ENCODE data around the gene CANX. TPM values are rescaled to one million over a fixed set of nuclear protein-coding genes. Genes with fewer than 3 reads are reported as not detected.

Gene CANX
- total and polyA plus RNA-seq, 9 of the 15 experiments (the other 6 are each of a cell fraction or from before 2014, with no cell fraction given) = 155 to 893 (median 589) TPM

DNA sequence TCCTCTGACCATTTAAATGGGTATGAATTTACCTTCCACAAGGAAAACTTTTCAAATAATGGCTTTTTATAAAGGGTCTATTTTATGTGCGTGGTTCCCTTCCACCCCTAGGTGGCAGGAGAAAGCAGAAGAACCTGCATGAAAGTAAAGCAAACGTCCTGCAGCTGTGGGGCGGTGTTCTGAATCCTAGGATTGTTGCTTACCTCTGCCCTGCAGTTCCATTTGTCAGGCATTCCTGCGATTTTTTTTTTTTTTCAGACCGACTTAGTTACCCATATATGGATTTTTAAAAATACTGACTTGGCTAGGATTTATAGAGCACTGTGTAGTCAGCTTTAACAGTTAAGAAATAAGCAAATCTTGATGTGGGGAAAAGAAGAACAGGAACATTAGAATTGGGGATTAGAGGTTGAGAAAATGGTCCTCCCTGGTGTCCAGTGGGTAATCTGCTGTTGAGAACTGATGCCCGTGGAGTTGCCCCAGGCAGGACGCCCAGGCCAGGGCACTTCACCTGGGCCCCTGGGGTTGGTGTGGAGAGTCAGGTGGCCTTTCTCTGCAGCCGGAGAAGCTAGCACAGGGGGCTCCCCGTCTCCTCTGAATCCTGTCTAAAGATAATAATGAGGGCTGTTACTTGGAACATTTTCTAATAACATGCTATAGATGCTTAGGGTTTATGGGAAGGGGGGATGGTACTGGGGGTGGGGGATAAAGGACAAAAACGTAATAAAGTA, 64.6 kb downstream of the CANX start (continued):
- TF ChIP-seq, protein P1, sequence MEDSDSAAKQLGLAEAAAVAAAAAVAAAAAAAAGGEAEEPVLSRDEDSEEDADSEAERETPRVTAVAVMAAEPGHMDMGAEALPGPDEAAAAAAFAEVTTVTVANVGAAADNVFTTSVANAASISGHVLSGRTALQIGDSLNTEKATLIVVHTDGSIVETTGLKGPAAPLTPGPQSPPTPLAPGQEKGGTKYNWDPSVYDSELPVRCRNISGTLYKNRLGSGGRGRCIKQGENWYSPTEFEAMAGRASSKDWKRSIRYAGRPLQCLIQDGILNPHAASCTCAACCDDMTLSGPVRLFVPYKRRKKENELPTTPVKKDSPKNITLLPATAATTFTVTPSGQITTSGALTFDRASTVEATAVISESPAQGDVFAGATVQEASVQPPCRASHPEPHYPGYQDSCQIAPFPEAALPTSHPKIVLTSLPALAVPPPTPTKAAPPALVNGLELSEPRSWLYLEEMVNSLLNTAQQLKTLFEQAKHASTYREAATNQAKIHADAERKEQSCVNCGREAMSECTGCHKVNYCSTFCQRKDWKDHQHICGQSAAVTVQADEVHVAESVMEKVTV (CRISPR knock-in tag; IDR thresholded peaks at IDR 0.05) = 0 out of 2 replicates have a peak, but pooled peaks have one; percentile 55
- TF ChIP-seq FOXJ2 (tag; IDR thresholded peaks at IDR 0.05) = no peak
- no peak for TF ChIP-seq MYNN (IDR thresholded peaks at IDR 0.05)
- TF ChIP-seq MYNN (CRISPR knock-in tag; IDR thresholded peaks at IDR 0.05) = no peak
- no peak for TF ChIP-seq U2AF2 (optimal IDR thresholded peaks at IDR 0.05; ENCODE audit: low read depth, low read length)
- TF ChIP-seq, protein P2, sequence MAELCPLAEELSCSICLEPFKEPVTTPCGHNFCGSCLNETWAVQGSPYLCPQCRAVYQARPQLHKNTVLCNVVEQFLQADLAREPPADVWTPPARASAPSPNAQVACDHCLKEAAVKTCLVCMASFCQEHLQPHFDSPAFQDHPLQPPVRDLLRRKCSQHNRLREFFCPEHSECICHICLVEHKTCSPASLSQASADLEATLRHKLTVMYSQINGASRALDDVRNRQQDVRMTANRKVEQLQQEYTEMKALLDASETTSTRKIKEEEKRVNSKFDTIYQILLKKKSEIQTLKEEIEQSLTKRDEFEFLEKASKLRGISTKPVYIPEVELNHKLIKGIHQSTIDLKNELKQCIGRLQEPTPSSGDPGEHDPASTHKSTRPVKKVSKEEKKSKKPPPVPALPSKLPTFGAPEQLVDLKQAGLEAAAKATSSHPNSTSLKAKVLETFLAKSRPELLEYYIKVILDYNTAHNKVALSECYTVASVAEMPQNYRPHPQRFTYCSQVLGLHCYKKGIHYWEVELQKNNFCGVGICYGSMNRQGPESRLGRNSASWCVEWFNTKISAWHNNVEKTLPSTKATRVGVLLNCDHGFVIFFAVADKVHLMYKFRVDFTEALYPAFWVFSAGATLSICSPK (IDR thresholded peaks at IDR 0.05; ENCODE audit: borderline replicate concordance) = no peak
- TF ChIP-seq SMC3 (conservative IDR thresholded peaks at IDR 0.05; ENCODE audit: insufficient read depth, low read depth, low read length) = peak; percentile 50
- TF ChIP-seq, protein P3, sequence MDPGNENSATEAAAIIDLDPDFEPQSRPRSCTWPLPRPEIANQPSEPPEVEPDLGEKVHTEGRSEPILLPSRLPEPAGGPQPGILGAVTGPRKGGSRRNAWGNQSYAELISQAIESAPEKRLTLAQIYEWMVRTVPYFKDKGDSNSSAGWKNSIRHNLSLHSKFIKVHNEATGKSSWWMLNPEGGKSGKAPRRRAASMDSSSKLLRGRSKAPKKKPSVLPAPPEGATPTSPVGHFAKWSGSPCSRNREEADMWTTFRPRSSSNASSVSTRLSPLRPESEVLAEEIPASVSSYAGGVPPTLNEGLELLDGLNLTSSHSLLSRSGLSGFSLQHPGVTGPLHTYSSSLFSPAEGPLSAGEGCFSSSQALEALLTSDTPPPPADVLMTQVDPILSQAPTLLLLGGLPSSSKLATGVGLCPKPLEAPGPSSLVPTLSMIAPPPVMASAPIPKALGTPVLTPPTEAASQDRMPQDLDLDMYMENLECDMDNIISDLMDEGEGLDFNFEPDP (CRISPR knock-in tag; IDR thresholded peaks at IDR 0.05) = no peak
- TF ChIP-seq ZNF217 (CRISPR knock-in tag; IDR thresholded peaks at IDR 0.05) = no peak
- TF ChIP-seq GTF2F1 (IDR thresholded peaks at IDR 0.05; ENCODE audit: low read depth, low read length) = no peak
- TF ChIP-seq, protein P4, sequence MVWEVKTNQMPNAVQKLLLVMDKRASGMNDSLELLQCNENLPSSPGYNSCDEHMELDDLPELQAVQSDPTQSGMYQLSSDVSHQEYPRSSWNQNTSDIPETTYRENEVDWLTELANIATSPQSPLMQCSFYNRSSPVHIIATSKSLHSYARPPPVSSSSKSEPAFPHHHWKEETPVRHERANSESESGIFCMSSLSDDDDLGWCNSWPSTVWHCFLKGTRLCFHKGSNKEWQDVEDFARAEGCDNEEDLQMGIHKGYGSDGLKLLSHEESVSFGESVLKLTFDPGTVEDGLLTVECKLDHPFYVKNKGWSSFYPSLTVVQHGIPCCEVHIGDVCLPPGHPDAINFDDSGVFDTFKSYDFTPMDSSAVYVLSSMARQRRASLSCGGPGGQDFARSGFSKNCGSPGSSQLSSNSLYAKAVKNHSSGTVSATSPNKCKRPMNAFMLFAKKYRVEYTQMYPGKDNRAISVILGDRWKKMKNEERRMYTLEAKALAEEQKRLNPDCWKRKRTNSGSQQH (CRISPR knock-in tag; IDR thresholded peaks at IDR 0.05) = no peak
- no peak for TF ChIP-seq ZNF232 (CRISPR knock-in tag; IDR thresholded peaks at IDR 0.05)
- TF ChIP-seq MIER1 (IDR thresholded peaks at IDR 0.05; ENCODE audit: low read depth) = no peak
- 0 out of 2 replicates have a peak, but pooled peaks have one; percentile 53 for TF ChIP-seq KLF16 (IDR thresholded peaks at IDR 0.05)
- no peak for TF ChIP-seq IFI16 (CRISPR knock-in tag; IDR thresholded peaks at IDR 0.05)
- TF ChIP-seq ZNF212 (CRISPR knock-in tag; IDR thresholded peaks at IDR 0.05) = no peak
- TF ChIP-seq, protein P5, sequence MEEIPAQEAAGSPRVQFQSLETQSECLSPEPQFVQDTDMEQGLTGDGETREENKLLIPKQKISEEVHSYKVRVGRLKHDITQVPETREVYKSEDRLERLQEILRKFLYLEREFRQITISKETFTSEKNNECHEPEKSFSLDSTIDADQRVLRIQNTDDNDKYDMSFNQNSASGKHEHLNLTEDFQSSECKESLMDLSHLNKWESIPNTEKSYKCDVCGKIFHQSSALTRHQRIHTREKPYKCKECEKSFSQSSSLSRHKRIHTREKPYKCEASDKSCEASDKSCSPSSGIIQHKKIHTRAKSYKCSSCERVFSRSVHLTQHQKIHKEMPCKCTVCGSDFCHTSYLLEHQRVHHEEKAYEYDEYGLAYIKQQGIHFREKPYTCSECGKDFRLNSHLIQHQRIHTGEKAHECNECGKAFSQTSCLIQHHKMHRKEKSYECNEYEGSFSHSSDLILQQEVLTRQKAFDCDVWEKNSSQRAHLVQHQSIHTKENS (CRISPR knock-in tag; IDR thresholded peaks at IDR 0.05) = no peak
- no peak for TF ChIP-seq SREBF2 (CRISPR knock-in tag; IDR thresholded peaks at IDR 0.05)
- peak; percentile 73 to 79 for TF ChIP-seq RAD21 (CRISPR knock-in tag; conservative IDR thresholded peaks at IDR 0.05 in 1 of 2, IDR thresholded peaks at IDR 0.05 in 1 of 2)
- no peak for TF ChIP-seq SMAD1 (IDR thresholded peaks at IDR 0.05; ENCODE audit: low read depth, low read length, partially characterized antibody)
- no peak for TF ChIP-seq POLR2B (IDR thresholded peaks at IDR 0.05; ENCODE audit: low read depth, partially characterized antibody)
- no peak for TF ChIP-seq NUFIP1 (IDR thresholded peaks at IDR 0.05; ENCODE audit: partially characterized antibody)
